Measurements from ENCODE around the gene YBEY. TPM values are rescaled to one million over a fixed set of nuclear protein-coding genes. Genes with fewer than 3 reads are reported as not detected.
A peak's percentile ranks its signal among the peaks of the same experiment; 100 is the strongest.

Gene YBEY
- total RNA-seq, 2 experiments from 2014 or later, result 10.6 to 14.8 TPM

GRCh38 chr21:46252840-46253239, 33.3 kb upstream of the YBEY start:
- intact Hi-C loops (cut with DNase I, micrococcal nuclease), result no loop called here

DNA sequence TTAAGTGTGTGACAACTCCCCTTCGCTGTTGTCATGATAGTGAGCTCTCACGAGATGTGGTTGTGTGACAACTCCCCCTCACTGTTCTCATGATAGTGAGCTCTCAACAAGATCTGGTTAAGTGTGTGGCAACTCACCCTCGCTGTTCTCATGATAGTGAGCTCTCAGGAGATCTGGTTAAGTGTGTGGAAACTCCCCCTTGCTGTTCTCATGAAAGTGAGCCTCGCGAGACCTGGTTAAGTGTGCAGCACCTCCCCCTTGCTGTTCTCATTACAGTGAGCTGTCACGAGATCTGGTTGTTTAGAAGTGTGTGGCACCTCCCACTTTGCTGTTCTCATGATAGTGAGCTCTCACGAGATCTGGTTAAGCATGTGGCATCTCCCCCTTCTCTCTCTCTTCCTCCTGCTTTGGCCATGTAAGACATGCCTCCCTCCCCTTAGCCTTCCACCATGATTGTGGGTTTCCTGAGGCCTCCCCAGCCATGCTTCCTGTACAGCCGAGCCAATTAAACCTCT, 32.5 kb upstream of the YBEY start:
- Histone ChIP-seq H3K4me1 (ENCODE audit: insufficient read depth, low read length) (peaks cover 24% of the 10 kb centered on the region), H3K9me3 (ENCODE audit: control insufficient read depth in 1 of 2, insufficient read depth in 1 of 2, low read length in 2 of 2) (no peaks in the 10 kb centered on the region), H3K27me3 (ENCODE audit: control insufficient read depth in 1 of 2, insufficient read depth in 2 of 2, low read length in 2 of 2) (no peaks in the 10 kb centered on the region), H3K36me3 (ENCODE audit: insufficient read depth, low read length) (peaks cover 93% of the 10 kb centered on the region), H3K4me3 (ENCODE audit: low read length) (no peak overlapping the region), H3K27ac (ENCODE audit: low read depth in 1 of 2, low read length in 2 of 2) (peak overlapping the region in 1 of 2 donors; percentile 52)
- intact Hi-C loops (cut with DNase I, micrococcal nuclease), result no loop called here
- DNase-seq (peak in 7 of 14 experiments; percentile 14 to 84 (median 43)), ATAC-seq (ENCODE audit: poor library complexity) (peak; percentile 91)
- no peaks in the 10 kb centered on the region for H3K27me3 Mint-ChIP-seq
- ChIA-PET POLR2A (interaction anchor here (1.6 kb wide), 1 partner anchor 32 kb away, joined by 4 read pairs; the partner anchor contains the start of genes MCM3AP and YBEY), CTCF (no interaction called here)
- H3K36me3 Mint-ChIP-seq (ENCODE audit: low read depth), result peaks cover 99% of the 10 kb centered on the region
- no peak overlapping the region for H3K4me3 Mint-ChIP-seq
- peaks cover 40% of the 10 kb centered on the region for H3K4me1 Mint-ChIP-seq (ENCODE audit: low read depth)
- H3K9me3 Mint-ChIP-seq, result no peaks in the 10 kb centered on the region
- H3K27ac Mint-ChIP-seq, result peak overlapping the region; percentile 48
- TF ChIP-seq, protein P1, sequence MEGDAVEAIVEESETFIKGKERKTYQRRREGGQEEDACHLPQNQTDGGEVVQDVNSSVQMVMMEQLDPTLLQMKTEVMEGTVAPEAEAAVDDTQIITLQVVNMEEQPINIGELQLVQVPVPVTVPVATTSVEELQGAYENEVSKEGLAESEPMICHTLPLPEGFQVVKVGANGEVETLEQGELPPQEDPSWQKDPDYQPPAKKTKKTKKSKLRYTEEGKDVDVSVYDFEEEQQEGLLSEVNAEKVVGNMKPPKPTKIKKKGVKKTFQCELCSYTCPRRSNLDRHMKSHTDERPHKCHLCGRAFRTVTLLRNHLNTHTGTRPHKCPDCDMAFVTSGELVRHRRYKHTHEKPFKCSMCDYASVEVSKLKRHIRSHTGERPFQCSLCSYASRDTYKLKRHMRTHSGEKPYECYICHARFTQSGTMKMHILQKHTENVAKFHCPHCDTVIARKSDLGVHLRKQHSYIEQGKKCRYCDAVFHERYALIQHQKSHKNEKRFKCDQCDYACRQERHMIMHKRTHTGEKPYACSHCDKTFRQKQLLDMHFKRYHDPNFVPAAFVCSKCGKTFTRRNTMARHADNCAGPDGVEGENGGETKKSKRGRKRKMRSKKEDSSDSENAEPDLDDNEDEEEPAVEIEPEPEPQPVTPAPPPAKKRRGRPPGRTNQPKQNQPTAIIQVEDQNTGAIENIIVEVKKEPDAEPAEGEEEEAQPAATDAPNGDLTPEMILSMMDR (IDR thresholded peaks at IDR 0.05), result no peak

More at GRCh38 chr21:46252840-46253239, 33.3 kb upstream of the YBEY start:
- no peak overlapping the region for H3K27ac ChIP-seq (ENCODE audit: low read depth in 1 of 2, low read length in 2 of 2)
- H3K9me3 Mint-ChIP-seq, result no peaks in the 10 kb centered on the region
- CTCF ChIA-PET, result no interaction called here
- DNase-seq (no peak), ATAC-seq (ENCODE audit: poor library complexity) (no peak)
- H3K4me1 Mint-ChIP-seq (ENCODE audit: low read depth), result peaks cover 40% of the 10 kb centered on the region
- H3K27me3 Mint-ChIP-seq, result no peaks in the 10 kb centered on the region
- H3K4me1 ChIP-seq (ENCODE audit: insufficient read depth, low read length), result peaks cover 24% of the 10 kb centered on the region
- H3K4me3 Mint-ChIP-seq, result no peak overlapping the region
- H3K36me3 ChIP-seq (ENCODE audit: insufficient read depth, low read length), result peaks cover 92% of the 10 kb centered on the region
- peaks cover 96% of the 10 kb centered on the region for H3K36me3 Mint-ChIP-seq (ENCODE audit: low read depth)
- POLR2A ChIA-PET, result interaction anchor here (1.6 kb wide), 1 partner anchor 33 kb away, joined by 4 read pairs; the partner anchor contains the start of genes MCM3AP and YBEY
- H3K27ac Mint-ChIP-seq, result peak overlapping the region; percentile 48
- H3K27me3 ChIP-seq (ENCODE audit: control insufficient read depth in 1 of 2, insufficient read depth in 2 of 2, low read length in 2 of 2), result no peaks in the 10 kb centered on the region
- TF ChIP-seq, protein P1 (IDR thresholded peaks at IDR 0.05), result no peak
- H3K4me3 ChIP-seq (ENCODE audit: low read length), result no peak overlapping the region
- no peaks in the 10 kb centered on the region for H3K9me3 ChIP-seq (ENCODE audit: control insufficient read depth in 1 of 2, insufficient read depth in 1 of 2, low read length in 2 of 2)

DNA sequence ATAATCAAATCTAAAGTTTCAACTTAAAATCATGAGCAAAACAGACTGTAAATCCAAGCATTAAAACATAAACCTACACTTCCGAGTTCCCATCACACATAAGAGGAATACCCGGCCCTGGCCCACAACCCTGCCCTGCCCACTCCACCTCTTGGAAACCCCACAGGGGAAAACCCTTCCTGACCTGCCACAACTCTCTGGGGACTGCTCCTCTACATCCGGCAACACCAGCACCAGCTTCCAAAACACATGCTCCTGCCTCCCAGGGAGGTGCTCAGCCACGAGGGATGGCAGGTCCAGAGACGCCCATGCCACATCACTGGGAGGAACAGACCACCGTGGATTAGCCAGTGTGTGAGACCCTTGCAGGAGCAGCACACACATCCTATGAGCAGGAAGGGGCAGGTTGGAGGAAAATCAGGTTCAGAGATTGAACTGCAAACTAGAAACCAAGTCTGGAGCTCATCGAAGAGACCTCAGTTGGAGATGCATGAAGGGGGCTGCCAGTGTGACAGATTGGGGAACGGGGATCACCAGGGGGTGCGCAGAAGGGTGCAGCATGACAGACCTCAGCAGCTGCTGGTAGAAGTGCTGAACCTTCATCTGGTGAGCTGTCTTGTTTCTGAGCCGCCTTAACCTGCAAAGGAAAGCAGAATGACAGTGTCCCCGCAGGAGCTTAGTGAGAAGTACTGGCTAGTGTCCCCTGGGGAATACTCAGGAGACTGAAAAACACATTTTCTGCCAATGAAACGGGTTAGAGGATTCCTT, 31.8 kb upstream of the YBEY start:
- Histone ChIP-seq H3K27me3 (ENCODE audit: control insufficient read depth in 1 of 2, insufficient read depth in 2 of 2, low read length in 2 of 2) (no peaks in the 10 kb centered on the region), H3K4me1 (ENCODE audit: insufficient read depth, low read length) (peaks cover 24% of the 10 kb centered on the region), H3K4me3 (ENCODE audit: low read length) (no peak overlapping the region), H3K9me3 (ENCODE audit: control insufficient read depth in 1 of 2, insufficient read depth in 1 of 2, low read length in 2 of 2) (no peaks in the 10 kb centered on the region), H3K27ac (ENCODE audit: low read depth in 1 of 2, low read length in 2 of 2) (peak overlapping the region in 1 of 2 donors; percentile 52), H3K36me3 (ENCODE audit: insufficient read depth, low read length) (peaks cover 91% of the 10 kb centered on the region)
- H3K27ac Mint-ChIP-seq, result peak overlapping the region; percentile 57
- ChIA-PET POLR2A (interaction anchor here (1.6 kb wide), 1 partner anchor 31 kb away, joined by 4 read pairs; the partner anchor contains the start of genes MCM3AP and YBEY), CTCF (no interaction called here)
- H3K9me3 Mint-ChIP-seq, result no peaks in the 10 kb centered on the region
- H3K4me1 Mint-ChIP-seq (ENCODE audit: low read depth), result peaks cover 40% of the 10 kb centered on the region
- ATAC-seq (ENCODE audit: poor library complexity) (no peak), DNase-seq (no peak)
- no peak overlapping the region for H3K4me3 Mint-ChIP-seq
- H3K27me3 Mint-ChIP-seq, result no peaks in the 10 kb centered on the region
- TF ChIP-seq, protein P1 (IDR thresholded peaks at IDR 0.05), result no peak
- intact Hi-C loops (cut with DNase I, micrococcal nuclease), result no loop called here
- H3K36me3 Mint-ChIP-seq (ENCODE audit: low read depth), result peaks cover 99% of the 10 kb centered on the region
